ENCODE measurements around the gene PDGFRB.

The PDGFRB gene

GRCh38 chr5:150064681-150065220, 90.9 kb downstream of the PDGFRB start:
- TF ChIP-seq, protein P1, sequence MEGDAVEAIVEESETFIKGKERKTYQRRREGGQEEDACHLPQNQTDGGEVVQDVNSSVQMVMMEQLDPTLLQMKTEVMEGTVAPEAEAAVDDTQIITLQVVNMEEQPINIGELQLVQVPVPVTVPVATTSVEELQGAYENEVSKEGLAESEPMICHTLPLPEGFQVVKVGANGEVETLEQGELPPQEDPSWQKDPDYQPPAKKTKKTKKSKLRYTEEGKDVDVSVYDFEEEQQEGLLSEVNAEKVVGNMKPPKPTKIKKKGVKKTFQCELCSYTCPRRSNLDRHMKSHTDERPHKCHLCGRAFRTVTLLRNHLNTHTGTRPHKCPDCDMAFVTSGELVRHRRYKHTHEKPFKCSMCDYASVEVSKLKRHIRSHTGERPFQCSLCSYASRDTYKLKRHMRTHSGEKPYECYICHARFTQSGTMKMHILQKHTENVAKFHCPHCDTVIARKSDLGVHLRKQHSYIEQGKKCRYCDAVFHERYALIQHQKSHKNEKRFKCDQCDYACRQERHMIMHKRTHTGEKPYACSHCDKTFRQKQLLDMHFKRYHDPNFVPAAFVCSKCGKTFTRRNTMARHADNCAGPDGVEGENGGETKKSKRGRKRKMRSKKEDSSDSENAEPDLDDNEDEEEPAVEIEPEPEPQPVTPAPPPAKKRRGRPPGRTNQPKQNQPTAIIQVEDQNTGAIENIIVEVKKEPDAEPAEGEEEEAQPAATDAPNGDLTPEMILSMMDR (IDR thresholded peaks at IDR 0.05; ENCODE audit: unreplicated experiment in 3 of 3) = no peak
- Mint-ChIP-seq H3K4me3 (no peak overlapping the region), H3K4me1 (peaks cover 10% of the 10 kb centered on the region), H3K27me3 (ENCODE audit: low read depth) (peaks cover 3% of the 10 kb centered on the region), H3K27ac (no peak overlapping the region), H3K9me3 (no peaks in the 10 kb centered on the region), H3K36me3 (ENCODE audit: low read depth) (no peaks in the 10 kb centered on the region)
